ENCODE results near the gene C8G. TPM values are rescaled to one million over a fixed set of nuclear protein-coding genes. Genes with fewer than 3 reads are reported as not detected.

The C8G gene
- total RNA-seq, 1 donor from 2014 or later, result 1.6 TPM

DNA sequence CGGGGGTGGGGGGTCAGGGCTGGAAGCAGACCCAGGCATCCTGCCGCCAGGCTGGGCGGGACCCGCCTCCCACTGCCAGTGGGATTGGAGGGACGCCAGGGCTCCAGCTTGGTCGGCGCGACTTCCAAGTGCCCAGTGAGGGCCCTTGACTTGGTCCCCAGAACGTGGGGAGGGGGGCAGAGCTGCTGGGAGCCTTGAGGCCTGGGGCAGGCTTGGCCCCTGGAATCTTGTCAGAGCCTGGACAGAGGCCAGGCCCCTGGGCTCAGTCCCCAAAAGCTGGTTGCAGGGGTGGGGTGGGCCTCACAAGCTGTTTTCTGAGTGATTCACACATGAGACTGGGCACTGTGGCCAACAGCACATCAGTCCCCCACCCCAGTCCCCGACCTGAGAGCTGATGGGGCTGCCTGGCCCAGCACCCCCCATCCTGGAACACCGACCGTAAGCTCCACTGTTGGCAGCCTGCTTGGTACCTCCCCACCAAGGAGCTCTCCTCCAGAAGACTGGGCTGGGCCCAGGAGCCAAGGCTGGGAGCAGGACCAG lies 50.8 kb downstream of the C8G start:
- Histone ChIP-seq H4K20me1 (ENCODE audit: insufficient read depth, low read length) (peaks cover 12% of the 10 kb centered on the region), H3K4me3 (ENCODE audit: insufficient read depth, low read depth, low read length) (no peak overlapping the region), H2AFZ (ENCODE audit: low read depth, low read length) (no peak overlapping the region), H3K27ac (ENCODE audit: low read depth, low read length) (no peak overlapping the region), H3K36me3 (ENCODE audit: insufficient read depth, low read length) (no peaks in the 10 kb centered on the region), H3K9me3 (ENCODE audit: insufficient read depth, low read depth, low read length) (no peaks in the 10 kb centered on the region), H3K9ac (ENCODE audit: low read length) (no peak overlapping the region), H3K79me2 (ENCODE audit: insufficient read depth, low read length) (peaks cover 13% of the 10 kb centered on the region), H3K4me1 (ENCODE audit: insufficient read depth, low read length) (peaks cover 45% of the 10 kb centered on the region), H3K27me3 (ENCODE audit: insufficient read depth, low read length) (no peaks in the 10 kb centered on the region), H3K4me2 (ENCODE audit: low read length) (peak overlapping the region; percentile 66)
- H3K9me3 Mint-ChIP-seq (ENCODE audit: unreplicated experiment), result no peaks in the 10 kb centered on the region
- H3K27me3 Mint-ChIP-seq (ENCODE audit: low read depth, unreplicated experiment), result peaks cover 6% of the 10 kb centered on the region
- H3K27ac Mint-ChIP-seq (ENCODE audit: unreplicated experiment), result no peak overlapping the region
- peaks cover 11% of the 10 kb centered on the region for H3K4me1 Mint-ChIP-seq (ENCODE audit: low read depth, unreplicated experiment)
- no peak overlapping the region for H3K4me3 Mint-ChIP-seq (ENCODE audit: unreplicated experiment)
- no peak for TF ChIP-seq EZH2 (IDR thresholded peaks at IDR 0.05; ENCODE audit: insufficient read depth, low read length)
- TF ChIP-seq, protein P1, sequence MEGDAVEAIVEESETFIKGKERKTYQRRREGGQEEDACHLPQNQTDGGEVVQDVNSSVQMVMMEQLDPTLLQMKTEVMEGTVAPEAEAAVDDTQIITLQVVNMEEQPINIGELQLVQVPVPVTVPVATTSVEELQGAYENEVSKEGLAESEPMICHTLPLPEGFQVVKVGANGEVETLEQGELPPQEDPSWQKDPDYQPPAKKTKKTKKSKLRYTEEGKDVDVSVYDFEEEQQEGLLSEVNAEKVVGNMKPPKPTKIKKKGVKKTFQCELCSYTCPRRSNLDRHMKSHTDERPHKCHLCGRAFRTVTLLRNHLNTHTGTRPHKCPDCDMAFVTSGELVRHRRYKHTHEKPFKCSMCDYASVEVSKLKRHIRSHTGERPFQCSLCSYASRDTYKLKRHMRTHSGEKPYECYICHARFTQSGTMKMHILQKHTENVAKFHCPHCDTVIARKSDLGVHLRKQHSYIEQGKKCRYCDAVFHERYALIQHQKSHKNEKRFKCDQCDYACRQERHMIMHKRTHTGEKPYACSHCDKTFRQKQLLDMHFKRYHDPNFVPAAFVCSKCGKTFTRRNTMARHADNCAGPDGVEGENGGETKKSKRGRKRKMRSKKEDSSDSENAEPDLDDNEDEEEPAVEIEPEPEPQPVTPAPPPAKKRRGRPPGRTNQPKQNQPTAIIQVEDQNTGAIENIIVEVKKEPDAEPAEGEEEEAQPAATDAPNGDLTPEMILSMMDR (IDR thresholded peaks at IDR 0.05; ENCODE audit: insufficient read depth, low read depth, low read length), result no peak
- no peak for FAIRE-seq
- DNase-seq (ENCODE audit: low read depth), result peak; percentile 36
- peaks cover under 1% of the 10 kb centered on the region for H3K36me3 Mint-ChIP-seq (ENCODE audit: low read depth, unreplicated experiment)

Other genes with a start within 250 kb of the C8G start
- 22.4 and 23.2 TPM in 2 replicates for gene DIPK1B, start 232.7 kb upstream of the C8G start, total RNA-seq
- gene LCN10, start 202.3 kb upstream of the C8G start, total RNA-seq, result not detected in 2 replicates
- not detected in 2 replicates for gene LCN6, start 196.7 kb upstream of the C8G start, total RNA-seq
- gene LCN8, start 187.0 kb upstream of the C8G start, total RNA-seq, result not detected in 2 replicates
- not detected in 2 replicates for gene LCN15, start 180.7 kb upstream of the C8G start, total RNA-seq
- 40.8 and 46.4 TPM in 2 replicates for gene TMEM141, start 153.9 kb upstream of the C8G start, total RNA-seq
- gene CCDC183, start 148.9 kb upstream of the C8G start, total RNA-seq, result 0.84 and 1.3 TPM in 2 replicates
- gene RABL6, start 137.3 kb upstream of the C8G start, total RNA-seq, result 62.0 and 69.4 TPM in 2 replicates
- 3.3 and 4.2 TPM in 2 replicates for gene AJM1, start 102.8 kb upstream of the C8G start, total RNA-seq
- 192 and 215 TPM in 2 replicates for gene PHPT1, start 95.8 kb upstream of the C8G start, total RNA-seq
- gene MAMDC4, start 92.9 kb upstream of the C8G start, total RNA-seq, result 8.5 and 9.3 TPM in 2 replicates
- 364 and 367 TPM in 2 replicates for gene EDF1, start 78.9 kb upstream of the C8G start, total RNA-seq
- 12.5 and 14.4 TPM in 2 replicates for gene TRAF2, start 58.7 kb upstream of the C8G start, total RNA-seq
- gene FBXW5, start 505 bp upstream of the C8G start, total RNA-seq, result 67.7 and 70.4 TPM in 2 replicates
- gene LCN12, start 7.0 kb downstream of the C8G start, total RNA-seq, result not detected in 2 replicates
- gene PTGDS, start 32.3 kb downstream of the C8G start, total RNA-seq, result 5.0 and 5.6 TPM in 2 replicates
- gene LCNL1, start 37.8 kb downstream of the C8G start, total RNA-seq, result 0.22 and 0.45 TPM in 2 replicates
- 15.3 and 18.8 TPM in 2 replicates for gene PAXX, start 47.2 kb downstream of the C8G start, total RNA-seq
- gene CLIC3, start 51.3 kb downstream of the C8G start, total RNA-seq, result 0.39 and 0.48 TPM in 2 replicates
- gene ABCA2, start 83.0 kb downstream of the C8G start, total RNA-seq, result 16.2 and 20.0 TPM in 2 replicates
- gene FUT7, start 86.8 kb downstream of the C8G start, total RNA-seq, result not detected in 2 replicates
- gene NPDC1, start 100.9 kb downstream of the C8G start, total RNA-seq, result 65.9 and 66.8 TPM in 2 replicates
- gene ENTPD2, start 108.8 kb downstream of the C8G start, total RNA-seq, result 0.14 and 0.55 TPM in 2 replicates
- gene SAPCD2, start 125.3 kb downstream of the C8G start, total RNA-seq, result 0.41 and 0.43 TPM in 2 replicates
- gene UAP1L1, start 132.3 kb downstream of the C8G start, total RNA-seq, result 4.0 and 4.7 TPM in 2 replicates
- 69.2 and 89.0 TPM in 2 replicates for gene MAN1B1, start 141.7 kb downstream of the C8G start, total RNA-seq
- gene DPP7, start 169.5 kb downstream of the C8G start, total RNA-seq, result 53.8 and 68.7 TPM in 2 replicates
- 0.18 TPM in 1 of 2 replicates, not detected in the other for gene GRIN1, start 193.9 kb downstream of the C8G start, total RNA-seq
- not detected in 2 replicates for gene LRRC26, start 224.8 kb downstream of the C8G start, total RNA-seq
- not detected in 2 replicates for gene TMEM210, start 226.8 kb downstream of the C8G start, total RNA-seq
- 39.2 and 39.7 TPM in 2 replicates for gene ANAPC2, start 243.3 kb downstream of the C8G start, total RNA-seq
- 49.1 and 52.7 TPM in 2 replicates for gene SSNA1, start 243.4 kb downstream of the C8G start, total RNA-seq